ENCODE results near the gene PROSER2. TPM values are rescaled to one million over a fixed set of nuclear protein-coding genes. Genes with fewer than 3 reads are reported as not detected.
A peak's percentile ranks its signal among the peaks of the same experiment; 100 is the strongest.

The PROSER2 gene, protein sequence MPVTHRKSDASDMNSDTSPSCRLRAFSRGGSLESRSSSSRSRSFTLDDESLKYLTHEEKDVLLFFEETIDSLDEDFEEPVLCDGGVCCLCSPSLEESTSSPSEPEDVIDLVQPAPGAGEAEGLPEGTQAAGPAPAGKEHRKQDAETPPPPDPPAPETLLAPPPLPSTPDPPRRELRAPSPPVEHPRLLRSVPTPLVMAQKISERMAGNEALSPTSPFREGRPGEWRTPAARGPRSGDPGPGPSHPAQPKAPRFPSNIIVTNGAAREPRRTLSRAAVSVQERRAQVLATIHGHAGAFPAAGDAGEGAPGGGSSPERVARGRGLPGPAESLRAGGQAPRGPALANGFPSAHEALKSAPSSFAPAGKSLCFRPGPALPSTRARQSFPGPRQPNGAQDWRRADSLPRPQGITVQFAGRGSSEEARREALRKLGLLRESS
- total RNA-seq (2014; rRNA removed; shearing (Covaris generic)) (1.2 and 1.4 TPM in 2 replicates), polyA plus RNA-seq (2016; fragmentation: Nextera tagmentation; extraction: Ambion mirVana) (0.65 and 0.80 TPM in 2 replicates)

- peak; percentile 78 for DNase-seq
- H4K20me1 ChIP-seq (ENCODE audit: insufficient read depth): no peaks in the 10 kb centered on the region
- no peaks in the 10 kb centered on the region for H3K36me3 ChIP-seq (ENCODE audit: low read depth)
- peak within 1 kb of the TSS; percentile 83 for H3K4me3 ChIP-seq
- H3K79me2 ChIP-seq (ENCODE audit: insufficient read depth): no peaks in the 10 kb centered on the region
- peak; percentile 87 for TF ChIP-seq EZH2 (IDR thresholded peaks at IDR 0.05; ENCODE audit: insufficient read depth, poor library complexity, severe bottlenecking)
- TF ChIP-seq EZH2phosphoT487 (IDR thresholded peaks at IDR 0.05; ENCODE audit: insufficient read depth, low read depth): no peak
- peaks cover 16% of the 10 kb centered on the region for H3K27me3 ChIP-seq (replicated peaks; ENCODE audit: insufficient read depth)
- no peaks in the 10 kb centered on the region for H3K9me2 ChIP-seq (ENCODE audit: insufficient read depth)
- peak within 1 kb of the TSS; percentile 81 for H2AFZ ChIP-seq
- in situ Hi-C loops (cut with MboI): no loop called here
- 1 to 2% methylated on average over 59 to 60 of the region's 114 CpGs for WGBS, 2 experiments (ENCODE audit: low coverage in 1 of 2, low lambda C conversion rate in 2 of 2, missing lambda C conversion rate in 2 of 2)
- peaks cover 5% of the 10 kb centered on the region; the same call in 1 of the 2 replicates for H3F3A ChIP-seq (ENCODE audit: insufficient read depth)
- H3K27ac ChIP-seq: no peak within 1 kb of the TSS
- no peaks in the 10 kb centered on the region for H3K9me3 ChIP-seq (ENCODE audit: low read depth)
- peak within 1 kb of the TSS; percentile 61 for H3K9ac ChIP-seq
- H3K4me2 ChIP-seq (ENCODE audit: unreplicated experiment): peak within 1 kb of the TSS; percentile 95
- no peaks in the 10 kb centered on the region for H3K4me1 ChIP-seq (ENCODE audit: insufficient read depth)
Observed at GRCh38 chr10:11823122-11823988, at the start of gene PROSER2. PROSER2 (plus strand) TSS chr10:11823356; CDS start chr10:11852078, 28,722 bp downstream.

DNA sequence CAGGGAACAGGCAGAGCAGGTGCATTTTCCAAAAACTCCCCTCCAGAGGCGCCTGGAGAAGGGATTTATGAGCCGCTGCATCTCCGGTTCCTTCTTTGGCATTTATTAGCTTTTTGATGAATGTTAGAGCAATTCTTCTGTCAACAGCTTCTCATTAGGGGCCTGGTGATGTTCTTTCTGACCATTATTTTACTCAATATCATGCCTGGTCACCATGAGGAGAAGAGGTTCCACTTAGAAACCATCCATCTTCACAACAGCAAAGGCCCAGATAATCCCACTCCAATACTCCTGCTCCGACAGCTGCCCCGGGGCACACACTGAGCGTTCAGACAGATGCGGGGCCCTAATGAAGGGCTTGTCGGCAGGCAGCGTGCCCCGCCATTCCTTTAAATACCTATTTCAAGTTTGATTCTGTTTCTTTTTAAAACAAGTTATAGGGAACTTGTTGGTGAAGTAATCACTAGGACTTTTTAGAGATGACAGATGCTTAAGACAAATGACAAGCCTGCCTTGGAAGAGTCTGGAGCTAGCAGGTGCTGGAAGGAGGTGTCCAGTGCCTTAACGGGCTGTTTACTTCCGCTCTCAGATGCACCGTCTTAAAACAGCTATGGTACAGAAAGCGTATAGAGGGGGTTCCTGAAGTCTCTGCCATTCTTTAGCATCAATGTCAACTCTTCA is 49.3 kb upstream of the PROSER2 start:
- no peak overlapping the region for H3K4me2 ChIP-seq (ENCODE audit: unreplicated experiment)
- no peaks in the 10 kb centered on the region for H4K20me1 ChIP-seq (ENCODE audit: insufficient read depth)
- H3K27ac ChIP-seq: no peak overlapping the region
- no peak overlapping the region for H2AFZ ChIP-seq
- H3F3A ChIP-seq (ENCODE audit: insufficient read depth): no peaks in the 10 kb centered on the region
- H3K36me3 ChIP-seq (ENCODE audit: low read depth): no peaks in the 10 kb centered on the region
- no peak for TF ChIP-seq EZH2 (IDR thresholded peaks at IDR 0.05; ENCODE audit: insufficient read depth, poor library complexity, severe bottlenecking)
- TF ChIP-seq EZH2phosphoT487 (IDR thresholded peaks at IDR 0.05; ENCODE audit: insufficient read depth, low read depth): no peak
- peaks cover 8% of the 10 kb centered on the region; the same call in 1 of the 2 replicates for H3K27me3 ChIP-seq (replicated peaks; ENCODE audit: insufficient read depth)
- H3K4me3 ChIP-seq: no peak overlapping the region
- no peaks in the 10 kb centered on the region for H3K9me2 ChIP-seq (ENCODE audit: insufficient read depth)
- no peaks in the 10 kb centered on the region for H3K4me1 ChIP-seq (ENCODE audit: insufficient read depth)
- no peak for DNase-seq
- H3K9ac ChIP-seq: no peak overlapping the region
- in situ Hi-C loops (cut with MboI): no loop called here
- 55 to 60% methylated on average over 14 of the region's 14 CpGs for WGBS, 2 experiments (ENCODE audit: low coverage in 1 of 2, low lambda C conversion rate in 2 of 2, missing lambda C conversion rate in 2 of 2)
- no peaks in the 10 kb centered on the region for H3K9me3 ChIP-seq (ENCODE audit: low read depth)
- H3K79me2 ChIP-seq (ENCODE audit: insufficient read depth): no peaks in the 10 kb centered on the region

- Histone ChIP-seq H3K4me3 (no peak overlapping the region), H3K4me2 (ENCODE audit: unreplicated experiment) (no peak overlapping the region), H3K9ac (no peak overlapping the region), H3K79me2 (ENCODE audit: insufficient read depth) (no peaks in the 10 kb centered on the region), H3K36me3 (ENCODE audit: low read depth) (no peaks in the 10 kb centered on the region), H2AFZ (no peak overlapping the region), H3K27me3 (replicated peaks; ENCODE audit: insufficient read depth) (peaks cover 8% of the 10 kb centered on the region; the same call in 1 of the 2 replicates), H3K9me2 (ENCODE audit: insufficient read depth) (no peaks in the 10 kb centered on the region), H3K9me3 (ENCODE audit: low read depth) (no peaks in the 10 kb centered on the region), H4K20me1 (ENCODE audit: insufficient read depth) (no peaks in the 10 kb centered on the region), H3K27ac (no peak overlapping the region), H3F3A (ENCODE audit: insufficient read depth) (no peaks in the 10 kb centered on the region), H3K4me1 (ENCODE audit: insufficient read depth) (no peaks in the 10 kb centered on the region)
- DNase-seq: no peak
- in situ Hi-C loops (cut with MboI): no loop called here
- whole genome bisulfite sequencing, 2 experiments (ENCODE audit: low coverage in 1 of 2, low lambda C conversion rate in 2 of 2, missing lambda C conversion rate in 2 of 2): 43% methylated on average over 5 of the region's 5 CpGs
- TF ChIP-seq EZH2 (IDR thresholded peaks at IDR 0.05; ENCODE audit: insufficient read depth, poor library complexity, severe bottlenecking) (no peak), EZH2phosphoT487 (IDR thresholded peaks at IDR 0.05; ENCODE audit: insufficient read depth, low read depth) (no peak)
Observed at GRCh38 chr10:11775412-11775811, 47.7 kb upstream of the PROSER2 start.

DNA sequence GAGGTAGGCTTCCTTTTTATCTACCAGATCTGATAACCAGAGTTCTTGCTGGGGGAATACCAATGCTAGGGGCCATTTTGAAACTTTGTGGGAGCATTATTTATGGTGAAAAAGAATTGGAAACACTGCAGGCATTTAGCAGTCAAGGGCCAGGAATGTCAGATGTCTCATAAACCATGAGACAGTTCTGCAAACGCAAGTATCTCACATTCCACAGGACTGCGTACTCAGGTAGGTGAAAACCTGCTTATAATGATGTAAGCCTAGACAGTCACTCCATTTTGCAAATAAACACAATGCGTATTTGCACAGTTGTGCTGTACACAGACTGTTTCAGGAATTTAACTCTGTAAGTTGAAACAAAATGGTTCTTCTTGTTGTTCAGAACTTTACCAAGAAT is 47.1 kb upstream of the PROSER2 start:
- in situ Hi-C loops (cut with MboI): no loop called here
- peaks cover 8% of the 10 kb centered on the region; the same call in 1 of the 2 replicates for H3K27me3 ChIP-seq (replicated peaks; ENCODE audit: insufficient read depth)
- no peaks in the 10 kb centered on the region for H3K4me1 ChIP-seq (ENCODE audit: insufficient read depth)
- TF ChIP-seq EZH2 (IDR thresholded peaks at IDR 0.05; ENCODE audit: insufficient read depth, poor library complexity, severe bottlenecking): no peak
- no peak for TF ChIP-seq EZH2phosphoT487 (IDR thresholded peaks at IDR 0.05; ENCODE audit: insufficient read depth, low read depth)
- no peaks in the 10 kb centered on the region for H3K9me3 ChIP-seq (ENCODE audit: low read depth)
- H4K20me1 ChIP-seq (ENCODE audit: insufficient read depth): no peaks in the 10 kb centered on the region
- H3K27ac ChIP-seq: no peak overlapping the region
- H3K36me3 ChIP-seq (ENCODE audit: low read depth): no peaks in the 10 kb centered on the region
- H3K79me2 ChIP-seq (ENCODE audit: insufficient read depth): no peaks in the 10 kb centered on the region
- DNase-seq: no peak
- no peaks in the 10 kb centered on the region for H3K9me2 ChIP-seq (ENCODE audit: insufficient read depth)
- WGBS, 2 experiments (ENCODE audit: low coverage in 1 of 2, low lambda C conversion rate in 2 of 2, missing lambda C conversion rate in 2 of 2): 81 to 89% methylated on average over 3 of the region's 3 CpGs
- no peak overlapping the region for H2AFZ ChIP-seq
- H3K4me3 ChIP-seq: no peak overlapping the region
- no peak overlapping the region for H3K9ac ChIP-seq
- H3K4me2 ChIP-seq (ENCODE audit: unreplicated experiment): no peak overlapping the region
- no peaks in the 10 kb centered on the region for H3F3A ChIP-seq (ENCODE audit: insufficient read depth)

All from GM23248 (cell line).